ENCODE results near the gene ELAVL2. TPM values are rescaled to one million over a fixed set of nuclear protein-coding genes. Genes with fewer than 3 reads are reported as not detected.

Gene ELAVL2
- total RNA-seq, 1 experiment from 2014 or later: 16.8 TPM

GRCh38 chr9:23677446-23677845, 148.6 kb downstream of the ELAVL2 start:
- Histone ChIP-seq H3K4me1 (ENCODE audit: insufficient read depth, low read length) (peaks cover 3% of the 10 kb centered on the region; the same call in 1 of the 2 replicates), H2AK5ac (ENCODE audit: insufficient read length, low read length) (no peak overlapping the region), H2BK120ac (ENCODE audit: low read depth, low read length, poor library complexity, severe bottlenecking) (no peak overlapping the region), H2BK12ac (ENCODE audit: insufficient read length, low read depth, low read length) (no peak overlapping the region), H3K23ac (ENCODE audit: insufficient read length, low read depth, low read length) (no peak overlapping the region), H4K20me1 (ENCODE audit: control insufficient read depth, insufficient read depth, insufficient read length) (no peaks in the 10 kb centered on the region), H2BK20ac (ENCODE audit: low read depth, low read length, poor library complexity, severe bottlenecking) (no peak overlapping the region), H3K4ac (ENCODE audit: low read depth, low read length) (no peak overlapping the region), H3K79me1 (ENCODE audit: insufficient read depth, low read depth, low read length, poor library complexity, severe bottlenecking) (no peaks in the 10 kb centered on the region), H3K18ac (ENCODE audit: insufficient read length, low read depth, low read length) (no peak overlapping the region), H2BK5ac (ENCODE audit: insufficient read length, low read length) (no peak overlapping the region), H3K4me2 (ENCODE audit: insufficient read depth, insufficient read length, low read length) (no peak overlapping the region), H4K91ac (ENCODE audit: insufficient read length, low read depth, low read length) (no peak overlapping the region), H3K27ac (ENCODE audit: insufficient read length, low read depth, low read length) (no peak overlapping the region), H3K9ac (ENCODE audit: extremely low read depth, insufficient read length, low read length) (no peak overlapping the region), H3K79me2 (ENCODE audit: insufficient read depth, low read length) (peaks cover 2% of the 10 kb centered on the region; the same call in 1 of the 2 replicates), H3K56ac (ENCODE audit: insufficient read length, low read depth, low read length) (no peak overlapping the region), H3K14ac (ENCODE audit: insufficient read depth, low read length) (no peak overlapping the region), H3K23me2 (ENCODE audit: insufficient read length, low read depth, low read length, poor library complexity, severe bottlenecking) (no peaks in the 10 kb centered on the region), H4K5ac (ENCODE audit: insufficient read length, low read depth, low read length) (no peak overlapping the region), H3K27me3 (ENCODE audit: insufficient read depth, low read length) (no peaks in the 10 kb centered on the region), H2AFZ (ENCODE audit: low read length) (no peak overlapping the region), H2BK15ac (ENCODE audit: low read depth, low read length) (no peak overlapping the region), H3K9me3 (ENCODE audit: control insufficient read depth, low read depth, low read length) (no peaks in the 10 kb centered on the region), H4K8ac (replicated peaks; ENCODE audit: insufficient read length, low read depth, low read length) (no peak overlapping the region), H3T11ph (ENCODE audit: low read length) (no peak overlapping the region)
- no peak for DNase-seq
- H3K27me3 Mint-ChIP-seq (ENCODE audit: low read depth): no peaks in the 10 kb centered on the region
- peaks cover 21 to 34% (median 23%) of the 10 kb centered on the region in 3 experiments for H3K36me3 Mint-ChIP-seq (ENCODE audit: insufficient read depth in 1 of 3, low read depth in 3 of 3)
- WGBS (ENCODE audit: extremely low coverage, insufficient read length, low lambda C conversion rate): no CpG with 5 or more reads among the region's 3 CpGs
- H3K4me1 Mint-ChIP-seq: peaks cover 13 to 33% of the 10 kb centered on the region in 2 experiments
- no peak overlapping the region for H3K27ac Mint-ChIP-seq
- TF ChIP-seq CTCF (conservative IDR thresholded peaks at IDR 0.05): no peak
- no peak overlapping the region for H3K4me3 Mint-ChIP-seq
- H3K9me3 Mint-ChIP-seq: peaks cover 0 to 6% of the 10 kb centered on the region in 2 experiments; a peak in 2 of 5 replicates
